Panc1 (cell line): Measurements from ENCODE around the gene ETFDH. TPM values are rescaled to one million over a fixed set of nuclear protein-coding genes. Genes with fewer than 3 reads are reported as not detected.
A peak's percentile ranks its signal among the peaks of the same experiment; 100 is the strongest.

Experiments used
- ATAC-seq: fragments of 200-7000 bp; cut with Tn5 transposase; 2 replicates; pipeline ENCODE4 v1.9.1; 2020; ENCODE audit warnings: mild to moderate bottlenecking, moderate library complexity
- BruUV-seq: library from RNA; stranded (reverse); fragments of 400-500 nt; replicated peaks from 2 replicates; lab custom pipeline; 2021; lab: Mats Ljungman, UMichigan
- CTCF ChIA-PET: fragments of 300-600 bp; sonication (Branson Sonifier 250); formaldehyde crosslinking; loops from one replicate; lab custom pipeline; 2022; ENCODE audit warnings: antibody characterized with exemption; lab: Charles Lee
- POLR2A ChIA-PET: fragments of 300-600 bp; sonication (Branson Sonifier 250); formaldehyde crosslinking; loops from one replicate; lab custom pipeline; 2022; ENCODE audit warnings: antibody characterized with exemption; lab: Charles Lee
- DNase-seq: peaks from one replicate; pipeline ENCODE4 v3.0.0-alpha.2; 2010; ENCODE audit warnings: low read depth, low spot score
- H3K27ac ChIP-seq: 2 replicates; pipeline ENCODE4 v1.5.1; 2011; ENCODE audit warnings: mild to moderate bottlenecking, low read length, inconsistent platforms
- H3K27me3 ChIP-seq: fragments of 200-500 bp; sonication (Bioruptor generic); 2 replicates; pipeline ENCODE4 v1.6.0; 2014; ENCODE audit warnings: low read length, inconsistent platforms; ENCODE audit not compliant: control insufficient read depth, insufficient read depth
- H3K36me3 ChIP-seq: fragments of 200-500 bp; sonication (Bioruptor generic); 2 replicates; pipeline ENCODE4 v1.5.1; 2014; ENCODE audit warnings: inconsistent platforms, mild to moderate bottlenecking, low read length, moderate library complexity; ENCODE audit not compliant: control insufficient read depth, insufficient read depth
- H3K4me1 ChIP-seq: 2 replicates; pipeline ENCODE4 v1.5.1; 2011; ENCODE audit warnings: inconsistent platforms, mild to moderate bottlenecking, low read length, moderate library complexity; ENCODE audit not compliant: control insufficient read depth, insufficient read depth
- H3K4me3 ChIP-seq, 2 experiments: 2 replicates each; pipeline ENCODE4 v1.5.1; 2011 to 2012; ENCODE audit warnings: low read depth in 2 of 2, low read length in 2 of 2, mild to moderate bottlenecking in 2 of 2, inconsistent platforms in 1 of 2, moderate library complexity in 1 of 2
- H3K9me3 ChIP-seq: fragments of 200-500 bp; sonication (Bioruptor generic); 2 replicates; pipeline ENCODE4 v1.5.1; 2014; ENCODE audit warnings: low read depth, mild to moderate bottlenecking, inconsistent platforms, low read length, moderate library complexity; ENCODE audit not compliant: control insufficient read depth, insufficient read depth
- POLR2AphosphoS5 ChIP-seq: IDR thresholded peaks from 2 replicates; pipeline ENCODE4 v1.6.1; 2012; ENCODE audit warnings: mild to moderate bottlenecking, low read depth, low read length, moderate library complexity
- SIN3A ChIP-seq: IDR thresholded peaks from 2 replicates; pipeline ENCODE4 v1.6.1; 2012; ENCODE audit warnings: low read depth, mild to moderate bottlenecking, low read length, moderate library complexity, borderline replicate concordance; ENCODE audit not compliant: insufficient read depth
- TCF7L2 ChIP-seq: IDR thresholded peaks from 2 replicates; pipeline ENCODE4 v1.6.1; 2011; ENCODE audit warnings: mild to moderate bottlenecking, low read depth, low read length, inconsistent platforms
- in situ Hi-C: cut with HindIII; loops from 2 replicates; pipeline ENCODE4 v1.10.0; 2016; ENCODE audit warnings: low sequenced_read_pairs, low pct_unique_long_range_greater_than_20kb
- intact Hi-C: fragments of 100-400 bp; cut with micrococcal nuclease; formaldehyde crosslinking; loops from one replicate; pipeline ENCODE4 v1.10.0; 2022; ENCODE audit not compliant: unreplicated experiment
- total RNA-seq: library from RNA; stranded (reverse); gene quantifications from one replicate; pipeline ENCODE4 v1.2.1, GENCODE V29; 2021; ENCODE audit not compliant: unreplicated experiment
- TF ChIP-seq, protein P1 (sequence below): fragments of 450-650 bp; IDR thresholded peaks from 2 replicates; pipeline ENCODE4 v1.5.1; 2017; ENCODE audit warnings: mild to moderate bottlenecking
- TF ChIP-seq, protein P2 (sequence below), 2 experiments: IDR thresholded peaks; 2 replicates each; pipeline ENCODE4 v1.6.1; 2011 to 2012; ENCODE audit warnings: low read depth in 2 of 2, control low read depth in 1 of 2, low read length in 1 of 2, mild to moderate bottlenecking in 1 of 2, moderate library complexity in 1 of 2; ENCODE audit not compliant: insufficient read depth in 1 of 2

ETFDH gene
- total RNA-seq, 1 experiment from 2014 or later = 23.7 TPM

DNA sequence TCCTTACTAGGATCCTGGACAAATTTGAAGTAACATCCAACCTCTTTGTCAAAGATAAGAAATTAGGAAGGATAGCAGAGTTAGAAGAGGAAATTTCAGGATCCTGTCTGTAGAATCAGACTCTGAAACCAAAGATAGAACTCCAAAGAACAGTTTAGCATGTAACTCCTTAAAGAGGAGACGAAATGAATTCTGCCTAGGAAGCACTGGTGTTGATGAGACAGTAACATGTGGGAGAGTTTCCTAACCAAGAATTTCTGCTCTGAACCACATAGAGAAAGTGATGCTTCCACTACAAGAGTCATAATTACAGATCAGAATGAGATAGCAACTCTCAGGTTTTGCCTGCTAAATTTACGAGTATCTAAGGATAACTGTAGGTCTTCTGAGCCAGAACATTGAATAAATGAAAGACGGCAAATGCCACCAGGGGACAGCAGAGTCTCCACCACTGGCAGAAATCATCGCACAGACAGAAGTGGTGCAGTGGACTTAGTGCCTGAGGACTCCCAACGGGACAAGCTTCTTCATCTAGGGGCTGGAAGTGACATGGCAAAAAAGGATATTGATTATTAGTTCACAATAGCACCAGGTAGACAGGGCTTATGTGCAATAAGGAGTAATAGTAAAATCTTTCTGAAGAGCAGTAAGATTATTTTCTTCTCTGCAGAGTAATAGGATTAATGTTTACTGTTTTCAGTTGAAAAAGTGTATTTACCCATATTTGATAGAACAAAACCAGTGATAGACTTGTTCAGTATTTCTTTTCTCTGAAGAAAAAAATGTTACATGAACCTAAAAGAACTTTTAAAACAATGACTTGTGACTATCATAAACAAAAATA is 57.8 kb downstream of the ETFDH start:
- POLR2A ChIA-PET = no interaction called here
- DNase-seq (peak; percentile 76), ATAC-seq (peak; percentile 96)
- in situ Hi-C loops (no loop called here), intact Hi-C loops (loop anchor here (1.0 to 5.0 kb wide), 2 partner anchors 120 to 462 kb away; no protein-coding TSS in a partner anchor)
- Histone ChIP-seq H3K4me1 (no peaks in the 10 kb centered on the region), H3K27me3 (no peaks in the 10 kb centered on the region; the same call in 1 of the 2 replicates), H3K27ac (no peak overlapping the region), H3K36me3 (no peaks in the 10 kb centered on the region), H3K9me3 (no peaks in the 10 kb centered on the region), H3K4me3 (no peak overlapping the region)
- TF ChIP-seq, protein P1, sequence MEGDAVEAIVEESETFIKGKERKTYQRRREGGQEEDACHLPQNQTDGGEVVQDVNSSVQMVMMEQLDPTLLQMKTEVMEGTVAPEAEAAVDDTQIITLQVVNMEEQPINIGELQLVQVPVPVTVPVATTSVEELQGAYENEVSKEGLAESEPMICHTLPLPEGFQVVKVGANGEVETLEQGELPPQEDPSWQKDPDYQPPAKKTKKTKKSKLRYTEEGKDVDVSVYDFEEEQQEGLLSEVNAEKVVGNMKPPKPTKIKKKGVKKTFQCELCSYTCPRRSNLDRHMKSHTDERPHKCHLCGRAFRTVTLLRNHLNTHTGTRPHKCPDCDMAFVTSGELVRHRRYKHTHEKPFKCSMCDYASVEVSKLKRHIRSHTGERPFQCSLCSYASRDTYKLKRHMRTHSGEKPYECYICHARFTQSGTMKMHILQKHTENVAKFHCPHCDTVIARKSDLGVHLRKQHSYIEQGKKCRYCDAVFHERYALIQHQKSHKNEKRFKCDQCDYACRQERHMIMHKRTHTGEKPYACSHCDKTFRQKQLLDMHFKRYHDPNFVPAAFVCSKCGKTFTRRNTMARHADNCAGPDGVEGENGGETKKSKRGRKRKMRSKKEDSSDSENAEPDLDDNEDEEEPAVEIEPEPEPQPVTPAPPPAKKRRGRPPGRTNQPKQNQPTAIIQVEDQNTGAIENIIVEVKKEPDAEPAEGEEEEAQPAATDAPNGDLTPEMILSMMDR = peak; percentile 90
- no peak for TF ChIP-seq SIN3A
- CTCF ChIA-PET = interaction anchor here (1.0 kb wide), 1 partner anchor 120 kb away, joined by 3 read pairs; no protein-coding TSS in a partner anchor
- BruUV-seq = no TSS peak

DNA sequence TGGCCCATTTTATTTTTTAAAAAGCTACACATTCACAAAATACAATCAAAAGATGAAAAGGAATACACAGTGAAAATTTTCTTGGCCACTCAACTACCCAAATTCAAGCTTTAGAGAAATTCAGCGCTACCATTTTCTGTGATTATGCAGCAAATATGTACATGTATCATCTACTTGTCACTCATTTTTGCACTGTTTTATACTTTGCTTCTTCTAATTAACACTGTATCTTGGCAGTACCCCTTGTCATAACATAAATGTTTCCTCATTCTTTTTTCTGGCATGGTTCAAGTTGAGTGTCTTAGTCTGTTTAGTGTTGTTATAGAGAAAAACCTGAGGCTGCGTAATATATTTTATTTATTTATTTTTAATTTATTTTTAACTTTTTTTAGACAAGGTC is 66.8 kb downstream of the ETFDH start:
- H3K9me3 ChIP-seq = no peaks in the 10 kb centered on the region
- H3K27me3 ChIP-seq = no peaks in the 10 kb centered on the region
- in situ Hi-C loops (no loop called here), intact Hi-C loops (no loop called here)
- no peak overlapping the region for H3K27ac ChIP-seq
- no TSS peak for BruUV-seq
- H3K4me1 ChIP-seq = no peaks in the 10 kb centered on the region
- TF ChIP-seq TCF7L2 (no peak), POLR2AphosphoS5 (no peak), SIN3A (no peak)
- TF ChIP-seq, protein P2, sequence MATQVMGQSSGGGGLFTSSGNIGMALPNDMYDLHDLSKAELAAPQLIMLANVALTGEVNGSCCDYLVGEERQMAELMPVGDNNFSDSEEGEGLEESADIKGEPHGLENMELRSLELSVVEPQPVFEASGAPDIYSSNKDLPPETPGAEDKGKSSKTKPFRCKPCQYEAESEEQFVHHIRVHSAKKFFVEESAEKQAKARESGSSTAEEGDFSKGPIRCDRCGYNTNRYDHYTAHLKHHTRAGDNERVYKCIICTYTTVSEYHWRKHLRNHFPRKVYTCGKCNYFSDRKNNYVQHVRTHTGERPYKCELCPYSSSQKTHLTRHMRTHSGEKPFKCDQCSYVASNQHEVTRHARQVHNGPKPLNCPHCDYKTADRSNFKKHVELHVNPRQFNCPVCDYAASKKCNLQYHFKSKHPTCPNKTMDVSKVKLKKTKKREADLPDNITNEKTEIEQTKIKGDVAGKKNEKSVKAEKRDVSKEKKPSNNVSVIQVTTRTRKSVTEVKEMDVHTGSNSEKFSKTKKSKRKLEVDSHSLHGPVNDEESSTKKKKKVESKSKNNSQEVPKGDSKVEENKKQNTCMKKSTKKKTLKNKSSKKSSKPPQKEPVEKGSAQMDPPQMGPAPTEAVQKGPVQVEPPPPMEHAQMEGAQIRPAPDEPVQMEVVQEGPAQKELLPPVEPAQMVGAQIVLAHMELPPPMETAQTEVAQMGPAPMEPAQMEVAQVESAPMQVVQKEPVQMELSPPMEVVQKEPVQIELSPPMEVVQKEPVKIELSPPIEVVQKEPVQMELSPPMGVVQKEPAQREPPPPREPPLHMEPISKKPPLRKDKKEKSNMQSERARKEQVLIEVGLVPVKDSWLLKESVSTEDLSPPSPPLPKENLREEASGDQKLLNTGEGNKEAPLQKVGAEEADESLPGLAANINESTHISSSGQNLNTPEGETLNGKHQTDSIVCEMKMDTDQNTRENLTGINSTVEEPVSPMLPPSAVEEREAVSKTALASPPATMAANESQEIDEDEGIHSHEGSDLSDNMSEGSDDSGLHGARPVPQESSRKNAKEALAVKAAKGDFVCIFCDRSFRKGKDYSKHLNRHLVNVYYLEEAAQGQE (IDR thresholded peaks at IDR 0.05; ENCODE audit: insufficient read depth in 1 of 2, low read depth in 2 of 2, low read length in 1 of 2) = no peak
- TF ChIP-seq, protein P1 = no peak
- ATAC-seq (no peak), DNase-seq (no peak)
- POLR2A ChIA-PET = no interaction called here
- H3K4me3 ChIP-seq = no peak overlapping the region
- no peaks in the 10 kb centered on the region for H3K36me3 ChIP-seq
- CTCF ChIA-PET = no interaction called here
